HG02642 (cell line): ENCODE results near the gene CYP19A1.
"Not testable (repeated sequence)": the region's sequence is repeated elsewhere in the genome, so short reads cannot be mapped to it uniquely, and the experiment has no call there.

Experiments used
- ATAC-seq: cut with Tn5 transposase; IDR thresholded peaks from one replicate; pipeline ENCODE4 v1.9.1; 2021; ENCODE audit warnings: mild to moderate bottlenecking; ENCODE audit not compliant: unreplicated experiment, poor library complexity

Gene CYP19A1

DNA sequence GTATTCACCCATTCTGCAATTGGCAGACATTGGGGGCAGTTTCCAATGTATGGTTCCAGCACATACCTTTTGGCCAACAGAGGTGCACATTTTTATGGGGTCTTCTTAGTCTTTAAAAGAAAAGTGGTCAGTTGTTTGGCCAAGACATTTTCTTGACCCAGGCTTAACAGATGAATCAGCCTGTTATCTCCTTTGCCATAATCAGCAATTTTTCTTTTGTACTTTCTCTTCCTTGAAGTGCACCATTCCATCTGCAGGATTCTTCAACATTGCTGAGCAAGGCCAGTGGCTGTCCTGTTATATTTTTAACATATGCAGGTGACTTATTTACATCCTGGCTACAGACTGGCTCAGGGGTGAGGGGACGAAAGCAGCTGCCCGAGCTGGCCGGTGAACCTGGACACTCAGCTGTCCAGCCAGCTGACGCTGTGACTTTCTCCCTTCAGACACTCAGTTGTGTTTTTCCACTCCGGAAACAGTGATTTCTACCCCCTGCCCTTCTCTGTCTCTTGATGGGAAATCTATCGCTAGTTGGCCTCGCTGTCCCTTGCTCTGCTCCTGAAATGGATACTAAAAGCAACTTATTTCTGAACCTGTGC is 147.2 kb downstream of the CYP19A1 start:
- ATAC-seq = no peak

DNA sequence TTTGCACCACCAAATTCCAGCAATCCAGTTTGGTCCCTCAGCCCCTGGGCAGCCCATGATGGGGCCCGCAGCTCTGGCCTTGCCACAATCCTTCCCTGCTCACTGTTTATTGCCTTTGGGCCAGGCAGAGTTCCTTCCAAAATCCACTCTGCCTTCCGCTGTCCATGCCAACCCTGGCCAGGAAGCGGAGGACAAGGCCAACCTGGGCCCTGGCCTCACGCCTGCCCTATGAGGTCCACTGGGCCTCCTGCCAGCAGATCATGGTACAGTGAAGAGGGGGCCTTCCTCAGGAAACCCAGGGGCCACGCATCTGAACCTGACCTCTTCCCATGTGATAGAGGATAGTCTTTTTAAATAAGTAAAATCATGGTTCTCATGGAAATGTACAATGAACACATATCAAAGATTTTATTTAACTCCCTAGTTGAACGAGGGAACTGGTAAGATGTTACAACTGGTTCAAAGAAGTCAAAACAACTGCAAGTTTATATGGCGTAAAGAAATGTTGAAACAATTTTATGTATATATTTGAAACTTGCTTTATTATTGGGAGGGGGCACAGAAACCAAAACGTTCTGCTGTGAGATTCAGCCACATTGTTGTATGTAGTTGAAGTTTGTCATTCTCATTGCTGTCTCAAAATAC is 147.8 kb downstream of the CYP19A1 start:
- no peak for ATAC-seq

DNA sequence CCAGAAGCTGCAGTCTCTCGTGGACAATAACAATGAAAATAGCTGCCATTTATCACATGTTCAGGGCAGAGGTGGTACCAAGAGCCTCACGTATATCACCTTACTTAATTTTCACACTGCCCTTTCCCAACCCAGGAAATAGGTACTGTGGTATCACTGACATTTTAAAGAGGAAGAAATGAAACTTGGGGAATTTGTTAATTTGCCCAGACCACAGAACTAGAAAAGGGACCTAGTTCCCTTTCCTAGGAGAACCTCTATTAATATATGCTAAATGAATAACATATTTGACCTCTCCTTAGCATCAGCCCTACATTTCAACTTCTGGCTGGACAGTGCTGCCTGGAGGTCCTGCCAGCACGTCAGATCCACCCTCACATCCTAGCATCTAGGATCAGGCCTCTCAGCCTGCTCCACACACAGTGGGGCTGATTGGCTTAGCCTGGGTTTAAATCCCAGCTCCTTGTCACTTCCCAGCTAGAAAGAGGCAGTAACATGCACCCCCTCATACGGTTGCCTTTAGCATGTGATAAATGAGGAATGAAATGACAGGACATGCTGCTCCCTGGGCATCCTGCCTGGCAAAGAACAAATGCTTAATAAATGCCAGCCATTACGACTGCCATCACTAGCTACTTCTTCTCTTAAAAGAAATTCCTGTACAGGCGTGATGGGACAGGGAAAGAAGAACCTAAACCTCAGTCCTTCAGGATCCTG is 148.6 kb downstream of the CYP19A1 start:
- ATAC-seq = no peak

GRCh38 chr15:51188791-51189190 is 149.6 kb downstream of the CYP19A1 start:
- not testable (repeated sequence) for ATAC-seq

- ATAC-seq = no peak
Observed at GRCh38 chr15:51186891-51187290, 151.5 kb downstream of the CYP19A1 start.

DNA sequence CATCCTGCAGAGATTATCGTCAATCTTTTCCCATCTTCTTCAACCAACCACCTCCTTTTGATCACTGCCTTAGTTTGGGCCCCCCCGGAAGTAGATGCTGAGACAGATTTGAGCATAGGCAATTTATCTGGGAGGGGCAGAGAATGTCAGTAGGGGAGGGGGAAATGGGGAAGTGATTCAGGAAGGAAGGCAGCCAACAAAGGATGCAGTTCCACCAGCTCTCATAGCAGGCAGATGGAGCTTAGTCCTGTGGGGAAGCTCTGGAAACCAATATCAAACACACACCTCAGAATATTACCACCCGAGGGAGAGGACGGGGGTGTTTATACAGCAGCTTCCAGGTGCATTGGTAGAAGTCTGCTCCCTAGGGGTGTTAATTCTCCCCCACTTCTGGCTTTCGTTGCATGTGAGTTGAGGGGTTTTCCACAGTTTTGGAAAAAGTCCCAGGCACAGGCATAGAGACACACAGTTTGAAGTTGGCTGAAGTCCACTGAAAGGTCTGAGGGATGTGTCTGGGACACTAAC is 152.2 kb downstream of the CYP19A1 start:
- no peak for ATAC-seq

DNA sequence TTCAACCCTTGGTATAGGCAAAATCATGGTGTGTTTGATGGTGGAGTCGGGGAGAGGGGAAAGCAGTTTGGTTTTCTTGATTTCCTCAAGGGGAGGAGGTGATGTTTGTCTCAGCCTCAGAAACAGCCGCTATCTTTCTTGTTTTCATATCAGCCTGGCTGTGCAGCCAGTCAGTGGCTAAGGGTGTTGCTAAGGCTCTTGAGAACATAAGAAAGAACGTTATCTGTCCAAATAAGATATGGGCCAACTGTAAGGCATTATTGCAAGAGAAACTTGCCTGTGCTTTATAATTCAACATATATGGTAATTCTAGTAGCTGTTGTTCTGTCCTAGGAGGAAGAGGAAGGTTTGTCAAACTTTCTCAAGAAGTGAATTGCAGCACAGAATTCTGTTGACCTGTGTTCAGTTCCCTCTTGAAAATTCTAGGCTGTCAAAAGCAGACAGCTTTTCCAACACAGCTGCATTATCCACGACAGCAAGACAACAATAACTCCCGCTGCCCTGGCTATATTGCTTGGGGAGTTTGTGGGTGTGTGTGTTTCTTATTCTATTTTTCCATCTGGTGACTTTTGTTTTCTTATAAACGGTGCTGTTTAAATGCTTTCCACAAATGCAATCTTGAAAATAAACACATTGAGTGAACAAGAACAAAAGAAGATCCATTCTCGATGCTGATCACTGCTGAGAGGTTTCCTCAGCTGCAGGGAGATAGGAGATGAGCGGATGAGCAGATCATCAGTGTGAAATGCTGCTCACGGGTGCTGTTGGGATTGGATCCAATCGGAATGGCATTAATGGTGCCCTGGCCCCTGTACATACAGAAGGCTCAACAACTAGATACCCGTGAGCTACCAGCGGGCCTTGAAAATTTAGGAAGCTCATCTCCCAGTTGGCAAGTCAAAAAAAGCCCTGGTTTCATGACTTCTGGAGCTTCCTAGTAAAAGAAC is 152.9 kb downstream of the CYP19A1 start:
- no peak for ATAC-seq

GRCh38 chr15:51184627-51185026 is 153.8 kb downstream of the CYP19A1 start:
- ATAC-seq = no peak

DNA sequence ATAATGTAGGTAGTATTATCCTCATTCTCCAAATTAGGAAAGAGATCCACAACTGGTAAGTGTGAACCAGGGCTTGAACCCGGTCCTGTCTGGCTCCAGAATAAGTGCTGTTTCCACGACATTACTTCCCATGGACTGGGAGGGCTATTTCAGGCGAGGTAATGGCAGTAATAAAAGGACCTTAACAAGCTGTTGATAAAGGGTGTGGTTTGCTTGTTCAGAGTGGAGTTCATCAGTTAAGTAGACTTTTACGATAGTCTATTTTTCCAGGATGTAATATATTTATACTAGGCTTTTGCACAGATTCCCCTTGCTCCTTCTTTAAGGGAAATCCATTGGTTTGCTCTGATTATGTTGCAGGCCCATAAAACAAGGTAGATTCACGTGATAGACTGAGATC is 155.3 kb downstream of the CYP19A1 start:
- no peak for ATAC-seq

DNA sequence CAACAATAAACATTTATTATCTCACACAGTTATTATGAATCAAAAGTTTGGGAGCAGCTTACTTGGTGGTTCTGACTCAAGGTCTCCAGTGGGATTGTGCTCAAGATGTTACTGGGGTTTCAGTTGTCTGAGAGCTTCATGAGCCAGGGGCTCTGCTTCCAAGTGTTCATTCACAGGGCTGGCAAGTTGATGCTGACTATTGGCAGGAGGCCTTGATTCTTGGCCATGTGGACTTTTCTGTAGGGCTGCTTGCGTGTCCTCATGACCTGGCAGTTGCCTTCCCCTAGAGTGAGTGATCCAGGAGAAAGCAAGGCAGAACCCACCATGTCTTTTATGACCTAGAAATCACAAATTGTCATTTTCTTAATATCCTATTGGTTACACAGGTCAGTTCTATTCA is 156.5 kb downstream of the CYP19A1 start:
- ATAC-seq = no peak

DNA sequence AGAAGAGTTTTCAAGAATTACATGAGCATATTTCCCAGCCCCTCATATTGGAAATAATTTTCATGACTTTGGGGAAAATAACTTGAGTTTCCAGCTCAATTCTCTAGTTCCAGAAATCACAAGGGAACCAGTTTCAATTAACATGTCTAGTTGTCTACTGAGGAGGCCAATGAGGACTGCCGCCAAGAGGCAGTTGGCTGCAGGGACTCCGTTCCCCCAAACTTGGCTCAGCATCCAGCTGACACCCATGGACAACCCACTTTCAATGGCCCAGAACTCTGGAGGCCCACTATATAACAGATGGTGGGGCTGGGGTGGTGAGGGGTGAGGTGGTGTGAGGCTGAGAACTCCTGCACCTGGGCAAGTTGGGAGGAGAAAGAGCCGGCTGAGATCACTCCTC is 157.2 kb downstream of the CYP19A1 start:
- no peak for ATAC-seq

DNA sequence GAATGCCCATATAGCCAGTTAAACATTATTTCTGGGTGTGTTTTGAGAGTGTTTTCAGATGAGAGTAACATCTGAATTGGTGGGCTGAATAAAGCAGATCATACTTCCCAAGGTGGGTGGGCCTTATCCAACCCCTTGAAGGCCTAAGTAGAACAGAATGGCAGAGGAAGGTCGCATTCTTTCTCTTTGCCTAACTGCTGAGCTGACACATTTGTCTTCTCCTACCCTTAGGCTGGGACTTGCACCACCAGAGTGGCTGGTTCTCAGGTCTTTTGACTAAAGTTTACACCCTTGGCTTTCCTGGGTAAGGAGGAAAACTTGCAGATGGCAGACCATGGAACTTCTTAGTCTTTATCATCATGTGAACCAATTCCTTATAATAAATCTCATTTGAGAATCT is 157.9 kb downstream of the CYP19A1 start:
- no peak for ATAC-seq

GRCh38 chr15:51180011-51180410 is 158.4 kb downstream of the CYP19A1 start:
- ATAC-seq = no peak

DNA sequence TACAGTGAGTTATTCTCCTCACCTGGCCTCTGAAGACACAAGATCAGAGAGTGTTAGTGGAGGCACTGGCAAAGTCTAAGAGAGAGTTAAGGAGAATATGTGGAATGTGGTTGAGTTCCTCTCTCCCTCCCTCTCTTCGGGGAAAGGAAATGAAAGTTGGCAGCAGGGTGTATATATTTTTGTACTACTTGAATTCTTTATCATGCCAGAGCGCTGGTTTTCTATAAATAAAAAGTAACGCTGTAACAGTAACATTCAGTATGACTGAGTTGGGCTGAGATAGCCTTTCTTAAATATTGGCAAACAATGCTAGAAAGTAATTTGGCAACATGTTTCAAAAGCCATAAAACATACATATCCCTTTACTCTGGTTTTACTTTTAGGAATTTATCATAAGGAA is 166.2 kb downstream of the CYP19A1 start:
- no peak for ATAC-seq

DNA sequence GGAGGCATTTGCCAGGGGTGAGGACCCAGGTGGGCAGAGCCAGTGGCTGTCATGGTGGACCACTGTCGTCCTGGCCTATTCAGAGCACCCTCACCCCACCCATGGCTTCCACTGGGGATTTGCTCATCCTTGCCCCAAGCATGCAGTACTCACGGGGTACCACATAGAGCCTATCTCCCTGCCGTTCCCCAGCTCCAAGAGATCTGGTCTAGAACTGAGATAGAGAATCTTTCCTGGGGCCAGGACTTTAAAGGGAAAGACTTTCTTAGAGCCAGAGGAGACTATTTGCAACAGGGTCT is 166.8 kb downstream of the CYP19A1 start:
- ATAC-seq = no peak

DNA sequence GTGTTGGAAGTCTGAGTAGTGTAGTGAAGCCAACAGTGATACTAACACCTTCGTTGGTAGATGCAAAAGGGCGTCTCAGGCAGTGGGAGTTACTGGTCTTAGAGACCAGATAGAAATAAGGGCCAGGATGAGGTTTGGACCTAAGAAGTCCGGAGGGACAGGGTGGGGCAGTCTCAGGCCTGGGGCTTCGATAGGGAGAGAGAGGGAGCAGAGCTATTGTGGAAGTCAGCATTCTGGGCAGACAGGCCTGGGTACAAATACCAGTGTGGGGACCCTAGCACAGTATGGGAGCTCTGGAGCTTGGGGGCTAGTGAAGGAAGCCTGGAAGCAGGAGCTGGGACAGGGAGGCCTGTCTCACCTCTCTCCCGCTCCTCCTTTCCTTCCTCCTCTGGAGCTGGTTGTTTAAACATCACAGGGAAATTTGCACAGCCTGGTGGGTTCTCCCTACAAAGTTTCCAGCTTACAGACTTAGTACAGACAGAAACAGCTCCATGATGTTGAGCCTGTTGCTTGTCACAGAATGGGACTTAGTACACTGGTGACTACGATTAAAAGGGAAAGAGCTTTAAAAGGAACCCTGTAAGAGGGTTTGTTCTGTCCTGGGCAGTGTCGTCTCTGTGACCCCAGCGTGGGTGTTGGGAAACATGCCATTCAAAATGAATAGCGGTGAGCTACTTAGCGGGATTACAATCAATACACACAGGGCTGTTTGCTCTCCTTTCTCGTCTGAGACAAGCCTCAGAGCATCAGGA is 167.3 kb downstream of the CYP19A1 start:
- ATAC-seq = no peak

GRCh38 chr15:51168700-51169099 is 169.7 kb downstream of the CYP19A1 start:
- no peak for ATAC-seq

DNA sequence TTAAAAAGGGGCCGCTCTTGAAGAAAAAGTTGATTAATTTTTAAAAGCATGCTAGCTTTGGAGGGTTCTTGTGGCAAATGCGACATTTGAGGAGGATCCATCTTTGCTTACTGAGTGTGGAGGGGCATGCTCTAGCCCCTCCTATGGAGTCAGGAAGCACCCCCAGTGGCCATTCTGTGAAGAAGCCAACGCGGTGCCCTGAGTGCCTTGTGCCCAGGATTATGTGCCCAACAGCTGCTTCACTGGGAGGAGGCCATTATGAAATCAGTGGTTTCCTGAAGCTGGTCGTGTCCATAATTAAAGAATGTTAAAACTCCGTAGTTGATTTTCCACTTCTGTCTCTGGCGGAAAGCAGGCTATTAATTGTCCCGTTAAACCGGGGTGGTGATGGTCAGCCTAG is 174.6 kb downstream of the CYP19A1 start:
- no peak for ATAC-seq

DNA sequence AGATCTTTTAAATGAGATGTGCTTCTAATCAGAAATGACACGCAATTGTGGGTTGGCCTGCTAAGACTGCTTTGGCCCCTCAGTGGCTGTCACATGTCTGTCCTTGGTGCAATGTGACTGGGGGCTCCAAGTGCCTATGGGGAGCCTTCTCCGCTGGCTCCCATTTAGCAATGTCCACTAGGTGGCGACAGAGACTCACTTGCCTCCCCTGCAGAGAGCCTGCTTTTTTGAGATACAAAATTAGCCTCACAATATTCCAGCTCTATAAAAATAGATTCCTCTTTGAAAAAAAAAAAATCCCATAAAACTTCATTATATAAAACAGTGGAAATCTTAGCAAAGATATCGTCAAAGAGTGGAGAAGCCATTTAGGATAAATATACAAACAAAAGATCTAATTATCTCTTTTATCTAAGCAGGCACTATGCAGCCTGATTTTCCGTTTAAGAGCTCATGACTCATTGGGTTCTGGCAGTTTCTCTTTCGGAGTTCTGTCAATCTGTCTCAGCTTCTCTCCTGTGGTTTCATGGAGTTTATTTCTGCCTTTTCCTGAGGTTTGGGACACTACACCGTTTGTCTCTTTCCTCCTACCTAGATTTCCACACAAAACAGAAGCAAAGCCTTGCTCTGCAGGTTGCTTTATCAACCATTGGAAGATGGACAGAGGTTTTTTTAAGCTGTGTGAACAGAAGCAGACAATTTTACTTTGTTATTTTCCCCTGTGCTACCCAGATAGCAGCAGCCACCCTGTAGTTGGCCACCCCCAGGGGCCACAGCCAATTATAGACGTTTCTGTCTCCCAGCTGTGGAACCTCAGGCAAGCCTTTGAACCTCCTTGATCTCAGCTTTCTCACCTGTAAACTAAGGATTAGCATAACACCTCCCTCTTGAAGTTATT is 175.3 kb downstream of the CYP19A1 start:
- peak; percentile 82 for ATAC-seq
